ENCODE measurements around the gene CCDC149. TPM values are rescaled to one million over a fixed set of nuclear protein-coding genes. Genes with fewer than 3 reads are reported as not detected.

CCDC149 gene
- total RNA-seq, 2 donors from 2014 or later = 4.9 to 5.5 TPM

- H3K27me3 ChIP-seq (ENCODE audit: control insufficient read depth, insufficient read depth, low read length, poor library complexity, severe bottlenecking) = no peaks in the 10 kb centered on the region
- H3K4me1 ChIP-seq (ENCODE audit: control insufficient read depth, insufficient read depth, low read length) = no peaks in the 10 kb centered on the region
- H3K27ac ChIP-seq (ENCODE audit: low read depth, low read length) = no peak overlapping the region
- H3K4me3 Mint-ChIP-seq = no peak overlapping the region
- no peaks in the 10 kb centered on the region for H3K36me3 ChIP-seq (ENCODE audit: control insufficient read depth, insufficient read depth, low read length)
- no peak overlapping the region for H3K9ac ChIP-seq (ENCODE audit: extremely low read depth, low read length, poor library complexity, severe bottlenecking)
- H3K9me3 Mint-ChIP-seq = no peaks in the 10 kb centered on the region
- no peak overlapping the region for H3K4me3 ChIP-seq (ENCODE audit: low read length)
- H3K36me3 Mint-ChIP-seq (ENCODE audit: low read depth) = no peaks in the 10 kb centered on the region
- WGBS, 2 experiments (ENCODE audit: insufficient coverage in 1 of 2, insufficient read length in 1 of 2) = 92 to 93% methylated on average over 2 to 7 of the region's 7 CpGs
- no peaks in the 10 kb centered on the region for H3K27me3 Mint-ChIP-seq (ENCODE audit: insufficient read depth)
- H3K4me1 Mint-ChIP-seq = no peaks in the 10 kb centered on the region
- TF ChIP-seq CTCF (conservative IDR thresholded peaks at IDR 0.05) = no peak
- no peak for DNase-seq
- no peaks in the 10 kb centered on the region for H3K9me3 ChIP-seq (ENCODE audit: control insufficient read depth, low read length)
- no peak overlapping the region for H3K27ac Mint-ChIP-seq
Measured at GRCh38 chr4:24837336-24837735, 75.5 kb downstream of the CCDC149 start.

- WGBS, 2 experiments (ENCODE audit: insufficient coverage in 1 of 2, insufficient read length in 1 of 2) = 90 to 93% methylated on average over 3 to 6 of the region's 6 CpGs
- no peaks in the 10 kb centered on the region for H3K9me3 ChIP-seq (ENCODE audit: control insufficient read depth, low read length)
- Mint-ChIP-seq H3K36me3 (ENCODE audit: low read depth) (no peaks in the 10 kb centered on the region), H3K27me3 (ENCODE audit: insufficient read depth) (no peaks in the 10 kb centered on the region), H3K27ac (no peak overlapping the region), H3K4me3 (no peak overlapping the region), H3K4me1 (no peaks in the 10 kb centered on the region), H3K9me3 (no peaks in the 10 kb centered on the region)
- no peaks in the 10 kb centered on the region for H3K36me3 ChIP-seq (ENCODE audit: control insufficient read depth, insufficient read depth, low read length)
- no peak overlapping the region for H3K27ac ChIP-seq (ENCODE audit: low read depth, low read length)
- no peaks in the 10 kb centered on the region for H3K27me3 ChIP-seq (ENCODE audit: control insufficient read depth, insufficient read depth, low read length, poor library complexity, severe bottlenecking)
- H3K4me1 ChIP-seq (ENCODE audit: control insufficient read depth, insufficient read depth, low read length) = no peaks in the 10 kb centered on the region
- no peak for DNase-seq
- no peak overlapping the region for H3K9ac ChIP-seq (ENCODE audit: extremely low read depth, low read length, poor library complexity, severe bottlenecking)
- H3K4me3 ChIP-seq (ENCODE audit: low read length) = no peak overlapping the region
- TF ChIP-seq CTCF (conservative IDR thresholded peaks at IDR 0.05) = no peak
Measured at GRCh38 chr4:24836661-24837242, 76.1 kb downstream of the CCDC149 start.

- no peaks in the 10 kb centered on the region for H3K9me3 ChIP-seq (ENCODE audit: control insufficient read depth, low read length)
- no peak overlapping the region for H3K4me3 ChIP-seq (ENCODE audit: low read length)
- TF ChIP-seq CTCF (conservative IDR thresholded peaks at IDR 0.05) = no peak
- no peaks in the 10 kb centered on the region for H3K4me1 ChIP-seq (ENCODE audit: control insufficient read depth, insufficient read depth, low read length)
- no peaks in the 10 kb centered on the region for H3K36me3 ChIP-seq (ENCODE audit: control insufficient read depth, insufficient read depth, low read length)
- H3K27ac ChIP-seq (ENCODE audit: low read depth, low read length) = no peak overlapping the region
- DNase-seq = no peak
- H3K9me3 Mint-ChIP-seq = no peaks in the 10 kb centered on the region
- H3K27ac Mint-ChIP-seq = no peak overlapping the region
- H3K36me3 Mint-ChIP-seq (ENCODE audit: low read depth) = no peaks in the 10 kb centered on the region
- H3K27me3 Mint-ChIP-seq (ENCODE audit: insufficient read depth) = no peaks in the 10 kb centered on the region
- H3K4me3 Mint-ChIP-seq = no peak overlapping the region
- WGBS, 2 experiments (ENCODE audit: insufficient coverage in 1 of 2, insufficient read length in 1 of 2) = 87 to 100% methylated on average over 2 to 4 of the region's 4 CpGs
- H3K9ac ChIP-seq (ENCODE audit: extremely low read depth, low read length, poor library complexity, severe bottlenecking) = no peak overlapping the region
- H3K4me1 Mint-ChIP-seq = no peaks in the 10 kb centered on the region
- H3K27me3 ChIP-seq (ENCODE audit: control insufficient read depth, insufficient read depth, low read length, poor library complexity, severe bottlenecking) = no peaks in the 10 kb centered on the region
Measured at GRCh38 chr4:24835696-24836095, 77.1 kb downstream of the CCDC149 start.
